H9 (cell line): ENCODE data around the gene TBC1D1. TPM values are rescaled to one million over a fixed set of nuclear protein-coding genes. Genes with fewer than 3 reads are reported as not detected.

Experiments used
- DNase-seq: peaks from one replicate; pipeline ENCODE4 v3.0.0-alpha.2; 2017
- H2AFZ ChIP-seq: one replicate; pipeline ENCODE4 v1.6.1; 2013; ENCODE audit warnings: mild to moderate bottlenecking, low read length, control low read depth, moderate library complexity
- H2AK5ac ChIP-seq: 2 replicates; pipeline ENCODE4 v1.6.1; 2013; ENCODE audit warnings: low read length, control low read depth, mixed read lengths; ENCODE audit not compliant: insufficient read length
- H2BK120ac ChIP-seq: one replicate; pipeline ENCODE4 v1.6.1; 2013; ENCODE audit warnings: low read depth, mild to moderate bottlenecking, low read length, control low read depth, inconsistent platforms; ENCODE audit not compliant: poor library complexity, severe bottlenecking
- H2BK12ac ChIP-seq: 2 replicates; pipeline ENCODE4 v1.6.1; 2013; ENCODE audit warnings: low read length, control low read depth, mixed read lengths, low read depth; ENCODE audit not compliant: insufficient read length
- H2BK15ac ChIP-seq: 2 replicates; pipeline ENCODE4 v1.6.1; 2013; ENCODE audit warnings: low read depth, low read length, control low read depth
- H2BK20ac ChIP-seq: one replicate; pipeline ENCODE4 v1.6.1; 2013; ENCODE audit warnings: low read depth, mild to moderate bottlenecking, low read length, control low read depth, inconsistent platforms; ENCODE audit not compliant: poor library complexity, severe bottlenecking
- H2BK5ac ChIP-seq: 2 replicates; pipeline ENCODE4 v1.6.1; 2013; ENCODE audit warnings: low read length, control low read depth, mixed read lengths; ENCODE audit not compliant: insufficient read length
- H3K14ac ChIP-seq: 2 replicates; pipeline ENCODE4 v1.6.1; 2013; ENCODE audit warnings: low read length, control low read depth; ENCODE audit not compliant: insufficient read depth
- H3K18ac ChIP-seq: 2 replicates; pipeline ENCODE4 v1.6.1; 2013; ENCODE audit warnings: low read depth, mild to moderate bottlenecking, mixed read lengths, low read length, control low read depth; ENCODE audit not compliant: insufficient read length
- H3K23ac ChIP-seq: 2 replicates; pipeline ENCODE4 v1.6.1; 2013; ENCODE audit warnings: low read length, control low read depth, mixed read lengths, low read depth; ENCODE audit not compliant: insufficient read length
- H3K23me2 ChIP-seq: 2 replicates; pipeline ENCODE4 v1.6.1; 2013; ENCODE audit warnings: low read depth, mild to moderate bottlenecking, mixed read lengths, low read length, control low read depth; ENCODE audit not compliant: insufficient read length, poor library complexity, severe bottlenecking
- H3K27ac ChIP-seq: 2 replicates; pipeline ENCODE4 v1.5.1; 2013; ENCODE audit warnings: low read length, control low read depth, mixed read lengths, low read depth; ENCODE audit not compliant: insufficient read length
- H3K27me3 ChIP-seq: 2 replicates; pipeline ENCODE4 v1.6.1; 2013; ENCODE audit warnings: low read length, control low read depth, inconsistent platforms; ENCODE audit not compliant: insufficient read depth
- H3K4ac ChIP-seq: 2 replicates; pipeline ENCODE4 v1.6.1; 2013; ENCODE audit warnings: low read depth, mild to moderate bottlenecking, control low read depth, inconsistent platforms, low read length, moderate library complexity
- H3K4me1 ChIP-seq: 2 replicates; pipeline ENCODE4 v1.6.1; 2013; ENCODE audit warnings: low read length, control low read depth, inconsistent platforms; ENCODE audit not compliant: insufficient read depth
- H3K4me2 ChIP-seq: 2 replicates; pipeline ENCODE4 v1.6.1; 2013; ENCODE audit warnings: low read length, control low read depth, mixed read lengths; ENCODE audit not compliant: insufficient read length, insufficient read depth
- H3K56ac ChIP-seq: 2 replicates; pipeline ENCODE4 v1.6.1; 2013; ENCODE audit warnings: low read depth, mild to moderate bottlenecking, mixed read lengths, low read length, control low read depth; ENCODE audit not compliant: insufficient read length
- H3K79me1 ChIP-seq: 2 replicates; pipeline ENCODE4 v1.6.1; 2013; ENCODE audit warnings: low read depth, mild to moderate bottlenecking, moderate library complexity, low read length, control low read depth, inconsistent platforms; ENCODE audit not compliant: insufficient read depth, poor library complexity, severe bottlenecking
- H3K79me2 ChIP-seq: 2 replicates; pipeline ENCODE4 v1.6.1; 2013; ENCODE audit warnings: low read length, control low read depth, inconsistent platforms; ENCODE audit not compliant: insufficient read depth
- H3K9ac ChIP-seq: 2 replicates; pipeline ENCODE4 v1.6.1; 2013; ENCODE audit warnings: low read length, control low read depth, mixed read lengths; ENCODE audit not compliant: insufficient read length; ENCODE audit errors: extremely low read depth
- H3K9me3 ChIP-seq: one replicate; pipeline ENCODE4 v1.6.1; 2013; ENCODE audit warnings: low read depth, low read length, inconsistent platforms; ENCODE audit not compliant: control insufficient read depth
- H3T11ph ChIP-seq: one replicate; pipeline ENCODE4 v1.6.1; 2013; ENCODE audit warnings: mild to moderate bottlenecking, low read length, control low read depth, inconsistent platforms
- H4K20me1 ChIP-seq: one replicate; pipeline ENCODE4 v1.6.1; 2013; ENCODE audit not compliant: control insufficient read depth, insufficient read length, insufficient read depth
- H4K5ac ChIP-seq: 2 replicates; pipeline ENCODE4 v1.6.1; 2013; ENCODE audit warnings: low read depth, mild to moderate bottlenecking, mixed read lengths, low read length, control low read depth; ENCODE audit not compliant: insufficient read length
- H4K8ac ChIP-seq: replicated peaks from 2 replicates; pipeline ENCODE4 v1.6.1; 2013; ENCODE audit warnings: low read length, control low read depth, mixed read lengths, low read depth; ENCODE audit not compliant: insufficient read length
- H4K91ac ChIP-seq: 2 replicates; pipeline ENCODE4 v1.6.1; 2013; ENCODE audit warnings: low read depth, mild to moderate bottlenecking, moderate library complexity, mixed read lengths, low read length, control low read depth; ENCODE audit not compliant: insufficient read length
- H3K27ac Mint-ChIP-seq, 3 experiments: 2 replicates in 2 of 3; 3 replicates in 1 of 3; pipeline ENCODE4 v1.8.0; 2020 to 2021; ENCODE audit warnings: mixed read lengths in 3 of 3, mild to moderate bottlenecking in 1 of 3, moderate library complexity in 1 of 3
- H3K27me3 Mint-ChIP-seq: 2 replicates; pipeline ENCODE4 v1.8.0; 2021; ENCODE audit warnings: low read depth, mild to moderate bottlenecking, moderate library complexity, mixed read lengths
- H3K36me3 Mint-ChIP-seq, 3 experiments: 2 replicates in 2 of 3; 3 replicates in 1 of 3; pipeline ENCODE4 v1.8.0; 2020 to 2021; ENCODE audit warnings: low read depth in 3 of 3, mixed read lengths in 3 of 3; ENCODE audit not compliant: insufficient read depth in 1 of 3
- H3K4me1 Mint-ChIP-seq, 2 experiments: 2 replicates each; pipeline ENCODE4 v1.8.0; 2020; ENCODE audit warnings: mixed read lengths in 2 of 2
- H3K4me3 Mint-ChIP-seq, 2 experiments: 2 replicates in 1 of 2; 3 replicates in 1 of 2; pipeline ENCODE4 v1.8.0; 2020 to 2021; ENCODE audit warnings: mild to moderate bottlenecking in 2 of 2, mixed read lengths in 2 of 2, moderate library complexity in 1 of 2
- H3K9me3 Mint-ChIP-seq, 2 experiments: 2 replicates in 1 of 2; 3 replicates in 1 of 2; pipeline ENCODE4 v1.8.0; 2020; ENCODE audit warnings: mild to moderate bottlenecking in 2 of 2, mixed read lengths in 2 of 2, moderate library complexity in 1 of 2
- CTCF ChIP-seq: fragments of 200-600 bp; sonication (generic); conservative IDR thresholded peaks from 3 replicates; pipeline ENCODE4 v1.8.0; 2021; ENCODE audit warnings: antibody characterized with exemption, mild to moderate bottlenecking
- WGBS: extraction: QIAGEN DNeasy Blood & Tissue Kit; methylation state at CpG from one replicate; pipeline ENCODE4 v1.1.7; 2013; ENCODE audit warnings: missing lambda C conversion rate, low lambda C conversion rate, mixed read lengths; ENCODE audit not compliant: insufficient read length; ENCODE audit errors: extremely low coverage; 5-methylcytosine and 5-hydroxymethylcytosine counted together
- total RNA-seq: library from RNA; stranded (reverse); gene quantifications from 2 replicates; pipeline ENCODE4 v1.2.1, GENCODE V29; 2021

TBC1D1 gene
- total RNA-seq, 1 experiment from 2014 or later: 109 TPM

GRCh38 chr4:38139187-38139586 is 248.3 kb downstream of the TBC1D1 start:
- no peak for DNase-seq
- no peak overlapping the region for H2BK5ac ChIP-seq
- H3K14ac ChIP-seq: no peak overlapping the region
- no peak for TF ChIP-seq CTCF
- no peak overlapping the region for H4K8ac ChIP-seq
- H3K79me2 ChIP-seq: no peaks in the 10 kb centered on the region
- Mint-ChIP-seq H3K27me3 (no peaks in the 10 kb centered on the region), H3K4me3 (no peak overlapping the region), H3K9me3 (no peaks in the 10 kb centered on the region), H3K36me3 (peaks cover 6 to 35% (median 33%) of the 10 kb centered on the region in 3 experiments; a peak in 6 of 7 replicates), H3K27ac (no peak overlapping the region), H3K4me1 (no peaks in the 10 kb centered on the region)
- no peaks in the 10 kb centered on the region for H3K9me3 ChIP-seq
- H2BK120ac ChIP-seq: no peak overlapping the region
- no peak overlapping the region for H2AK5ac ChIP-seq
- H4K91ac ChIP-seq: no peak overlapping the region
- no peak overlapping the region for H3K4me2 ChIP-seq
- H3K79me1 ChIP-seq: no peaks in the 10 kb centered on the region
- no peaks in the 10 kb centered on the region for H3K4me1 ChIP-seq
- H2AFZ ChIP-seq: no peak overlapping the region
- no peaks in the 10 kb centered on the region for H3K23me2 ChIP-seq
- no peak overlapping the region for H4K5ac ChIP-seq
- no peak overlapping the region for H2BK12ac ChIP-seq
- WGBS: no CpG with 5 or more reads among the region's 4 CpGs
- H3K27me3 ChIP-seq: no peaks in the 10 kb centered on the region
- no peak overlapping the region for H2BK15ac ChIP-seq
- no peak overlapping the region for H3K56ac ChIP-seq
- no peak overlapping the region for H3T11ph ChIP-seq
- no peak overlapping the region for H3K4ac ChIP-seq
- H2BK20ac ChIP-seq: no peak overlapping the region
- no peak overlapping the region for H3K18ac ChIP-seq
- no peak overlapping the region for H3K23ac ChIP-seq
- H3K27ac ChIP-seq: no peak overlapping the region
- H4K20me1 ChIP-seq: no peaks in the 10 kb centered on the region
- H3K9ac ChIP-seq: no peak overlapping the region
